NCI-H345 treated with DMSO at 0.1 percent for 48 hours (cell line): ENCODE data around the gene SUMF2.
"Not testable (repeated sequence)": the region's sequence is repeated elsewhere in the genome, so short reads cannot be mapped to it uniquely, and the experiment has no call there.

ENCODE experiments used
- DNase-seq: peaks from one replicate; lab custom pipeline; 2025; ENCODE audit not compliant: unreplicated experiment; lab: John Stamatoyannopoulos, UW

Gene SUMF2

GRCh38 chr7:56062382-56062781, 1.7 kb upstream of the SUMF2 start:
- DNase-seq, result no peak

GRCh38 chr7:56063500-56063881, 595 bp upstream of the SUMF2 start:
- DNase-seq, result no peak

GRCh38 chr7:56066376-56066775, 2.3 kb downstream of the SUMF2 start:
- not testable (repeated sequence) for DNase-seq

GRCh38 chr7:56074371-56074791, 10.3 kb downstream of the SUMF2 start:
- DNase-seq, result peak; percentile 42

GRCh38 chr7:56077681-56078080, 13.6 kb downstream of the SUMF2 start:
- no peak for DNase-seq

- DNase-seq, result no peak
These were observed 14.1 kb downstream of the SUMF2 start for GRCh38 chr7:56078196-56078595.

- peak; percentile 82 for DNase-seq
These were observed 15.5 kb downstream of the SUMF2 start for GRCh38 chr7:56079450-56080185.

- not testable (repeated sequence) for DNase-seq
These were observed 16.8 kb downstream of the SUMF2 start for GRCh38 chr7:56080726-56081435.

- DNase-seq, result no peak
These were observed 17.7 kb downstream of the SUMF2 start for GRCh38 chr7:56081626-56082340.

- no peak for DNase-seq
These were observed 19.2 kb downstream of the SUMF2 start for GRCh38 chr7:56083150-56083785.

- DNase-seq, result no peak
These were observed 22.7 kb downstream of the SUMF2 start for GRCh38 chr7:56086761-56087160.

GRCh38 chr7:56087445-56087844, 23.4 kb downstream of the SUMF2 start:
- DNase-seq, result no peak

- no peak for DNase-seq
These were observed 27.5 kb downstream of the SUMF2 start for GRCh38 chr7:56091591-56091990.

- not testable (repeated sequence) for DNase-seq
These were observed 28.3 kb downstream of the SUMF2 start for GRCh38 chr7:56092388-56092787.

GRCh38 chr7:56092789-56093531, 28.9 kb downstream of the SUMF2 start, which contains the start of gene PHKG1:
TSS of gene PHKG1 (minus strand) at chr7:56092952. CDS start at chr7:56088941, 4,011 bp downstream.
- DNase-seq, result no peak

- no peak for DNase-seq
These were observed 33.6 kb downstream of the SUMF2 start for GRCh38 chr7:56097700-56098099.

GRCh38 chr7:56098187-56099008, 34.3 kb downstream of the SUMF2 start:
- not testable (repeated sequence) for DNase-seq

- no peak for DNase-seq
These were observed 35.6 kb downstream of the SUMF2 start for GRCh38 chr7:56099653-56100052.

GRCh38 chr7:56104138-56104537, 40.1 kb downstream of the SUMF2 start:
- DNase-seq, result not testable (repeated sequence)

- no peak for DNase-seq
These were observed 41.4 kb downstream of the SUMF2 start for GRCh38 chr7:56105508-56105907.
